ENCODE results near the gene RABGAP1L.
"Not testable (repeated sequence)": the region's sequence is repeated elsewhere in the genome, so short reads cannot be mapped to it uniquely, and the experiment has no call there.

Gene RABGAP1L

GRCh38 chr1:174640783-174641182, 481.5 kb downstream of the RABGAP1L start:
- no peak overlapping the region for H3K4me3 ChIP-seq (ENCODE audit: low read depth, low read length)
- no peak for TF ChIP-seq CTCF (IDR thresholded peaks at IDR 0.05)
- no peaks in the 10 kb centered on the region for H3K4me1 ChIP-seq
- H3K9me3 ChIP-seq (ENCODE audit: control insufficient read depth, low read length): no peaks in the 10 kb centered on the region
- H3K79me2 ChIP-seq: no peaks in the 10 kb centered on the region
- H2AFZ ChIP-seq: no peak overlapping the region
- no peaks in the 10 kb centered on the region for H3K36me3 ChIP-seq (ENCODE audit: control insufficient read depth, insufficient read depth, low read length)
- no peak overlapping the region for H3K9ac ChIP-seq
- no peaks in the 10 kb centered on the region for H3K27me3 ChIP-seq (ENCODE audit: control insufficient read depth, insufficient read depth, low read length)
- H3K4me2 ChIP-seq (ENCODE audit: low read length): no peak overlapping the region
- no peak overlapping the region for H3K27ac ChIP-seq

- no peak for TF ChIP-seq CTCF (IDR thresholded peaks at IDR 0.05)
- no peak overlapping the region for H3K27ac ChIP-seq
- no peaks in the 10 kb centered on the region for H3K27me3 ChIP-seq (ENCODE audit: control insufficient read depth, insufficient read depth, low read length)
These were observed 483.1 kb downstream of the RABGAP1L start for GRCh38 chr1:174642393-174642792.

GRCh38 chr1:174643206-174643605, 483.9 kb downstream of the RABGAP1L start:
- TF ChIP-seq CTCF (IDR thresholded peaks at IDR 0.05): no peak
- H3K27ac ChIP-seq: no peak overlapping the region
- H3K79me2 ChIP-seq: no peaks in the 10 kb centered on the region
- no peaks in the 10 kb centered on the region for H3K27me3 ChIP-seq (ENCODE audit: control insufficient read depth, insufficient read depth, low read length)
- H3K4me1 ChIP-seq: no peaks in the 10 kb centered on the region
- H3K4me2 ChIP-seq (ENCODE audit: low read length): no peak overlapping the region
- H3K4me3 ChIP-seq (ENCODE audit: low read depth, low read length): no peak overlapping the region
- no peak overlapping the region for H3K9ac ChIP-seq
- no peak overlapping the region for H2AFZ ChIP-seq
- no peaks in the 10 kb centered on the region for H3K9me3 ChIP-seq (ENCODE audit: control insufficient read depth, low read length)
- no peaks in the 10 kb centered on the region for H3K36me3 ChIP-seq (ENCODE audit: control insufficient read depth, insufficient read depth, low read length)

More at GRCh38 chr1:174642393-174642792, 483.1 kb downstream of the RABGAP1L start:
- Histone ChIP-seq H3K9me3 (ENCODE audit: control insufficient read depth, low read length) (no peaks in the 10 kb centered on the region), H3K36me3 (ENCODE audit: control insufficient read depth, insufficient read depth, low read length) (no peaks in the 10 kb centered on the region), H2AFZ (no peak overlapping the region), H3K4me3 (ENCODE audit: low read depth, low read length) (no peak overlapping the region), H3K4me2 (ENCODE audit: low read length) (no peak overlapping the region), H3K79me2 (no peaks in the 10 kb centered on the region), H3K9ac (no peak overlapping the region), H3K4me1 (no peaks in the 10 kb centered on the region)

- H3K36me3 ChIP-seq (ENCODE audit: control insufficient read depth, insufficient read depth, low read length); H3K4me2 ChIP-seq (ENCODE audit: low read length); H3K9ac ChIP-seq; H3K4me1 ChIP-seq; H3K79me2 ChIP-seq; H3K27me3 ChIP-seq (ENCODE audit: control insufficient read depth, insufficient read depth, low read length); H2AFZ ChIP-seq; H3K4me3 ChIP-seq (ENCODE audit: low read depth, low read length); H3K9me3 ChIP-seq (ENCODE audit: control insufficient read depth, low read length); H3K27ac ChIP-seq: not testable (repeated sequence)
These were observed 490.3 kb downstream of the RABGAP1L start for GRCh38 chr1:174649572-174649971.

- H3K4me1 ChIP-seq: no peaks in the 10 kb centered on the region
- H3K27me3 ChIP-seq (ENCODE audit: control insufficient read depth, insufficient read depth, low read length): no peaks in the 10 kb centered on the region
- TF ChIP-seq CTCF (IDR thresholded peaks at IDR 0.05): no peak
- no peak overlapping the region for H2AFZ ChIP-seq
- H3K9ac ChIP-seq: no peak overlapping the region
- no peak overlapping the region for H3K4me3 ChIP-seq (ENCODE audit: low read depth, low read length)
- H3K36me3 ChIP-seq (ENCODE audit: control insufficient read depth, insufficient read depth, low read length): no peaks in the 10 kb centered on the region
- no peak overlapping the region for H3K27ac ChIP-seq
- H3K9me3 ChIP-seq (ENCODE audit: control insufficient read depth, low read length): no peaks in the 10 kb centered on the region
- no peak overlapping the region for H3K4me2 ChIP-seq (ENCODE audit: low read length)
- H3K79me2 ChIP-seq: no peaks in the 10 kb centered on the region
These were observed 493.4 kb downstream of the RABGAP1L start for GRCh38 chr1:174652569-174653280.
